Mesenchymal stem cell (in vitro differentiated cells and primary cell): ENCODE data around the gene MAPK10.
A peak's percentile ranks its signal among the peaks of the same experiment; 100 is the strongest.

ENCODE experiments used
- DNase-seq: peaks from one replicate; pipeline ENCODE4 v3.0.0-alpha.2; 2013
- H2AFZ ChIP-seq: one replicate; pipeline ENCODE4 v1.6.1; 2013; ENCODE audit warnings: low read depth, mild to moderate bottlenecking, control low read depth, inconsistent platforms, low read length, moderate library complexity
- H2AK5ac ChIP-seq: 2 replicates; pipeline ENCODE4 v1.6.1; 2013; ENCODE audit warnings: low read length, moderate library complexity, mild to moderate bottlenecking, inconsistent platforms; ENCODE audit not compliant: severe bottlenecking
- H2BK120ac ChIP-seq: one replicate; pipeline ENCODE4 v1.6.1; 2013; ENCODE audit warnings: low read depth, mild to moderate bottlenecking, inconsistent platforms, low read length, moderate library complexity
- H2BK12ac ChIP-seq, 2 experiments: one replicate each; pipeline ENCODE4 v1.6.1; 2013; ENCODE audit warnings: inconsistent platforms in 2 of 2, low read length in 2 of 2, mild to moderate bottlenecking in 2 of 2, moderate library complexity in 2 of 2, control low read depth in 1 of 2
- H2BK15ac ChIP-seq: one replicate; pipeline ENCODE4 v1.6.1; 2013; ENCODE audit warnings: mild to moderate bottlenecking, low read depth, inconsistent platforms; ENCODE audit not compliant: poor library complexity, severe bottlenecking
- H2BK5ac ChIP-seq: 2 replicates; pipeline ENCODE4 v1.6.1; 2013; ENCODE audit warnings: low read depth, mild to moderate bottlenecking, low read length, control low read depth, inconsistent platforms; ENCODE audit not compliant: poor library complexity, severe bottlenecking
- H3K14ac ChIP-seq, 2 experiments: one replicate each; pipeline ENCODE4 v1.6.1; 2013; ENCODE audit warnings: inconsistent platforms in 2 of 2, low read length in 2 of 2, control low read depth in 1 of 2, mild to moderate bottlenecking in 1 of 2, moderate library complexity in 1 of 2
- H3K18ac ChIP-seq, 2 experiments: one replicate each; pipeline ENCODE4 v1.6.1; 2013; ENCODE audit warnings: inconsistent platforms in 2 of 2, low read length in 2 of 2, control low read depth in 1 of 2, low read depth in 1 of 2, mild to moderate bottlenecking in 1 of 2
- H3K23ac ChIP-seq, 2 experiments: one replicate each; pipeline ENCODE4 v1.6.1; 2013; ENCODE audit warnings: inconsistent platforms in 2 of 2, low read length in 2 of 2, mild to moderate bottlenecking in 2 of 2, moderate library complexity in 2 of 2, control low read depth in 1 of 2
- H3K27ac ChIP-seq: 2 replicates; pipeline ENCODE4 v1.5.1; 2013; ENCODE audit warnings: mild to moderate bottlenecking, moderate library complexity, low read length, control low read depth, inconsistent platforms; ENCODE audit not compliant: poor library complexity, severe bottlenecking
- H3K27me3 ChIP-seq, 2 experiments: 2 replicates each; pipeline versions ENCODE4 v1.6.1 to v1.7.0; 2013; ENCODE audit warnings: low read length in 2 of 2, mild to moderate bottlenecking in 2 of 2, moderate library complexity in 2 of 2, control low read depth in 1 of 2, inconsistent platforms in 1 of 2; ENCODE audit not compliant: control insufficient read depth in 1 of 2, insufficient read depth in 1 of 2
- H3K36me3 ChIP-seq, 2 experiments: 2 replicates each; pipeline versions ENCODE4 v1.6.1 to v1.7.0; 2013; ENCODE audit warnings: low read length in 2 of 2, control low read depth in 1 of 2, inconsistent platforms in 1 of 2, low read depth in 1 of 2, mild to moderate bottlenecking in 1 of 2; ENCODE audit not compliant: insufficient read depth in 2 of 2, control insufficient read depth in 1 of 2
- H3K4ac ChIP-seq, 2 experiments: one replicate each; pipeline ENCODE4 v1.6.1; 2013; ENCODE audit warnings: inconsistent platforms in 2 of 2, low read length in 2 of 2, mild to moderate bottlenecking in 2 of 2, moderate library complexity in 2 of 2, control low read depth in 1 of 2, low read depth in 1 of 2
- H3K4me1 ChIP-seq: 2 replicates; pipeline ENCODE4 v1.6.1; 2013; ENCODE audit warnings: low read depth, low read length, control low read depth; ENCODE audit not compliant: control insufficient read depth, insufficient read depth
- H3K4me2 ChIP-seq: 2 replicates; pipeline ENCODE4 v1.6.1; 2013; ENCODE audit warnings: low read length, mild to moderate bottlenecking, inconsistent platforms; ENCODE audit not compliant: poor library complexity, severe bottlenecking
- H3K4me3 ChIP-seq, 2 experiments: 2 replicates each; pipeline versions ENCODE4 v1.5.1 to v1.7.0; 2013; ENCODE audit warnings: low read length in 2 of 2, mild to moderate bottlenecking in 2 of 2, control low read depth in 1 of 2, low read depth in 1 of 2; ENCODE audit not compliant: insufficient read depth in 1 of 2
- H3K79me1 ChIP-seq: replicated peaks from 2 replicates; pipeline ENCODE4 v1.6.1; 2013; ENCODE audit warnings: mild to moderate bottlenecking, control low read depth, low read length, inconsistent platforms; ENCODE audit not compliant: poor library complexity, severe bottlenecking
- H3K9ac ChIP-seq: 2 replicates; pipeline ENCODE4 v1.7.0; 2013; ENCODE audit warnings: mild to moderate bottlenecking, low read length, moderate library complexity
- H3K9me3 ChIP-seq: 2 replicates; pipeline ENCODE4 v1.7.0; 2013; ENCODE audit warnings: mild to moderate bottlenecking, low read length; ENCODE audit not compliant: control insufficient read depth
- H4K8ac ChIP-seq: one replicate; pipeline ENCODE4 v1.6.1; 2013; ENCODE audit warnings: inconsistent platforms, mild to moderate bottlenecking, low read length, moderate library complexity
- H4K91ac ChIP-seq: one replicate; pipeline ENCODE4 v1.6.1; 2013; ENCODE audit warnings: mild to moderate bottlenecking, low read length, inconsistent platforms
- WGBS: methylation state at CpG from one replicate; pipeline ENCODE4 v1.1.7; 2013; ENCODE audit warnings: mixed read lengths; 5-methylcytosine and 5-hydroxymethylcytosine counted together

MAPK10 gene

GRCh38 chr4:86001591-86001990 lies 358.3 kb downstream of the MAPK10 start:
- H4K8ac ChIP-seq, result no peak overlapping the region
- WGBS, result 80% methylated on average over 1 of the region's 2 CpGs
- H2AK5ac ChIP-seq, result no peak overlapping the region

DNA sequence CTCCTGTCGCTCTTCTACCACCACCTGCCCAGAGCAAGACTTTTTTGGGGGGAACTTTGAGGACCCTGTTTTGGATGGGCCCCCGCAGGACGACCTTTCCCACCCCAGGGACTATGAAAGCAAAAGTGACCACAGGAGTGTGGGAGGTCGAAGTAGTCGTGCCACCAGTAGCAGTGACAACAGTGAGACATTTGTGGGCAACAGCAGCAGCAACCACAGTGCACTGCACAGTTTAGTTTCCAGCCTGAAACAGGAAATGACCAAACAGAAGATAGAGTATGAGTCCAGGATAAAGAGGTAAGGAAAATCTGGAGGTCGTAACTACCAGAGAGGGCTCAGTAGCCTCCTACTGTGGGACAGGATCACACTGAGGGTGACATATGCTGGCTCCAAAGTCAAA lies 364.5 kb downstream of the MAPK10 start:
- no peak for DNase-seq
- Histone ChIP-seq H3K23ac (no peak overlapping the region), H3K36me3 (peaks cover 11 to 77% of the 10 kb centered on the region in 2 experiments), H2BK120ac (no peak overlapping the region), H4K8ac (no peak overlapping the region), H3K9ac (no peak overlapping the region), H3K9me3 (no peaks in the 10 kb centered on the region), H2AFZ (no peak overlapping the region), H3K14ac (no peak overlapping the region), H2BK15ac (no peak overlapping the region), H2BK12ac (no peak overlapping the region), H3K4me1 (no peaks in the 10 kb centered on the region), H2BK5ac (no peak overlapping the region), H3K79me1 (no peaks in the 10 kb centered on the region), H3K4me2 (peak overlapping the region; percentile 21), H3K27ac (no peak overlapping the region), H4K91ac (no peak overlapping the region), H3K18ac (no peak overlapping the region), H3K27me3 (no peaks in the 10 kb centered on the region), H3K4ac (no peak overlapping the region), H3K4me3 (no peak overlapping the region), H2AK5ac (no peak overlapping the region)
- 96% methylated on average over 6 of the region's 6 CpGs for WGBS

More at GRCh38 chr4:86001591-86001990, 358.3 kb downstream of the MAPK10 start:
- H3K27ac ChIP-seq, result no peak overlapping the region
- H3K9me3 ChIP-seq, result no peaks in the 10 kb centered on the region
- H3K14ac ChIP-seq, result no peak overlapping the region
- H2BK15ac ChIP-seq, result no peak overlapping the region
- H2AFZ ChIP-seq, result no peak overlapping the region
- H3K18ac ChIP-seq, result no peak overlapping the region
- H3K9ac ChIP-seq, result no peak overlapping the region
- H3K79me1 ChIP-seq, result no peaks in the 10 kb centered on the region
- H3K4me1 ChIP-seq, result no peaks in the 10 kb centered on the region
- H2BK5ac ChIP-seq, result no peak overlapping the region
- H3K4me2 ChIP-seq, result no peak overlapping the region
- peaks cover 0 to 74% of the 10 kb centered on the region in 2 experiments for H3K36me3 ChIP-seq
- no peak overlapping the region for H2BK12ac ChIP-seq
- no peak overlapping the region for H3K23ac ChIP-seq
- H3K4me3 ChIP-seq, result no peak overlapping the region
- no peak for DNase-seq
- no peak overlapping the region for H3K4ac ChIP-seq
- H3K27me3 ChIP-seq, result no peaks in the 10 kb centered on the region
- no peak overlapping the region for H2BK120ac ChIP-seq
- no peak overlapping the region for H4K91ac ChIP-seq

DNA sequence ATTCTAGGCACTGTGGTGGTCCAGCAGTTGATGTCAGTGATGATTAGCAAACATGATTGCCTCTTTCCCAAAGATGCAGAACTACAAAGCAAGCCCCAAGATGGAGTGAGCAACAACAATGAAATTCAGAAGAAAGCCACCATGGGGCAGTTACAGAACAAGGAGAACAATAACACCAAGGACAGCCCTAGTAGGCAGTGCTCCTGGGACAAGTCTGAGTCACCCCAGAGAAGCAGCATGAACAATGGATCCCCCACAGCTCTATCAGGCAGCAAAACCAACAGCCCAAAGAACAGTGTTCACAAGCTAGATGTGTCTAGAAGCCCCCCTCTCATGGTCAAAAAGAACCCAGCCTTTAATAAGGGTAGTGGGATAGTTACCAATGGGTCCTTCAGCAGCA lies 365.3 kb downstream of the MAPK10 start:
- H3K9me3 ChIP-seq, result no peaks in the 10 kb centered on the region
- no peaks in the 10 kb centered on the region for H3K4me1 ChIP-seq
- H3K9ac ChIP-seq, result no peak overlapping the region
- H2AK5ac ChIP-seq, result no peak overlapping the region
- no peak overlapping the region for H2BK120ac ChIP-seq
- no peak overlapping the region for H2BK15ac ChIP-seq
- H3K27ac ChIP-seq, result no peak overlapping the region
- peaks cover 11 to 79% of the 10 kb centered on the region in 2 experiments for H3K36me3 ChIP-seq
- H3K27me3 ChIP-seq, result no peaks in the 10 kb centered on the region
- H2BK5ac ChIP-seq, result no peak overlapping the region
- H3K79me1 ChIP-seq, result no peaks in the 10 kb centered on the region
- no peak overlapping the region for H3K4ac ChIP-seq
- H2BK12ac ChIP-seq, result no peak overlapping the region
- no peak overlapping the region for H3K4me2 ChIP-seq
- no peak for DNase-seq
- no peak overlapping the region for H2AFZ ChIP-seq
- no peak overlapping the region for H4K8ac ChIP-seq
- H4K91ac ChIP-seq, result no peak overlapping the region
- H3K18ac ChIP-seq, result no peak overlapping the region
- H3K4me3 ChIP-seq, result no peak overlapping the region
- H3K14ac ChIP-seq, result no peak overlapping the region
- no peak overlapping the region for H3K23ac ChIP-seq

GRCh38 chr4:85993641-85994040 lies 366.2 kb downstream of the MAPK10 start:
- no peak overlapping the region for H2BK120ac ChIP-seq
- H3K27me3 ChIP-seq, result no peaks in the 10 kb centered on the region
- peaks cover 11 to 81% of the 10 kb centered on the region in 2 experiments for H3K36me3 ChIP-seq
- H3K23ac ChIP-seq, result no peak overlapping the region
- H3K4me2 ChIP-seq, result no peak overlapping the region
- no peak overlapping the region for H2AK5ac ChIP-seq
- H2BK15ac ChIP-seq, result no peak overlapping the region
- no peak overlapping the region for H2BK5ac ChIP-seq
- DNase-seq, result no peak
- H4K8ac ChIP-seq, result no peak overlapping the region
- no peak overlapping the region for H3K4me3 ChIP-seq
- H4K91ac ChIP-seq, result no peak overlapping the region
- WGBS, result 100% methylated on average over 1 of the region's 2 CpGs
- no peak overlapping the region for H3K4ac ChIP-seq
- H3K18ac ChIP-seq, result no peak overlapping the region
- H3K79me1 ChIP-seq, result no peaks in the 10 kb centered on the region
- H3K27ac ChIP-seq, result no peak overlapping the region
- H3K9me3 ChIP-seq, result no peaks in the 10 kb centered on the region
- no peak overlapping the region for H2AFZ ChIP-seq
- H3K4me1 ChIP-seq, result no peaks in the 10 kb centered on the region
- no peak overlapping the region for H3K14ac ChIP-seq
- no peak overlapping the region for H2BK12ac ChIP-seq
- no peak overlapping the region for H3K9ac ChIP-seq
